Skin of body (tissue), 2 donors: Measurements from ENCODE around the gene GALR3. TPM values are rescaled to one million over a fixed set of nuclear protein-coding genes. Genes with fewer than 3 reads are reported as not detected.
A peak's percentile ranks its signal among the peaks of the same experiment; 100 is the strongest.

Experiments
- DNase-seq: peaks from one replicate; lab custom pipeline; 2025; lab: John Stamatoyannopoulos, UW
- total RNA-seq: library from RNA; depleted of rRNA; stranded (reverse); fragments of >200 nt; gene quantifications from one replicate; pipeline ENCODE4 v1.2.3, GENCODE V29; 2014

GALR3 gene
- total RNA-seq, 1 donor from 2014 or later, result not detected

DNA sequence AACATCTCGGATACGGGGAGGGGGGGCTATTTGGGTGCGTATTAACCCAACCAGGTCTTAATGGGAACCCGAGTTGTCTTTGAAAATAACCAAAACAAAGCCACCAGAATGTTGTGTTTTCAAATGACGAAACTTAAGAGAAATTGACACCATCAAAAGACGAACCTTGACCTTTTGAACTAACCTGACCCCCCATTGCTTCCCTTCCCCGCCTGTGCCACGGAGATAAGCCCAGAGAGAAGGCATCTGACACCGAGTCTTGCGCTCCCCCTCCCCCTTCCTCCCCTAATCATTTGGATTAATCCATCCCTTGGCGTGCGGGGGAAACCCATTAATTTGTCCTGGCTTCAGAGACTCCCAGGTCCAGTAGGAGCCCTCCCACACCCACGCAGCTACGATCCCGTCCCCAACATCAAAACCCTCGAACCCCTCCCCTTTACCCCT is 20.0 kb upstream of the GALR3 start:
- DNase-seq, result no peak

DNA sequence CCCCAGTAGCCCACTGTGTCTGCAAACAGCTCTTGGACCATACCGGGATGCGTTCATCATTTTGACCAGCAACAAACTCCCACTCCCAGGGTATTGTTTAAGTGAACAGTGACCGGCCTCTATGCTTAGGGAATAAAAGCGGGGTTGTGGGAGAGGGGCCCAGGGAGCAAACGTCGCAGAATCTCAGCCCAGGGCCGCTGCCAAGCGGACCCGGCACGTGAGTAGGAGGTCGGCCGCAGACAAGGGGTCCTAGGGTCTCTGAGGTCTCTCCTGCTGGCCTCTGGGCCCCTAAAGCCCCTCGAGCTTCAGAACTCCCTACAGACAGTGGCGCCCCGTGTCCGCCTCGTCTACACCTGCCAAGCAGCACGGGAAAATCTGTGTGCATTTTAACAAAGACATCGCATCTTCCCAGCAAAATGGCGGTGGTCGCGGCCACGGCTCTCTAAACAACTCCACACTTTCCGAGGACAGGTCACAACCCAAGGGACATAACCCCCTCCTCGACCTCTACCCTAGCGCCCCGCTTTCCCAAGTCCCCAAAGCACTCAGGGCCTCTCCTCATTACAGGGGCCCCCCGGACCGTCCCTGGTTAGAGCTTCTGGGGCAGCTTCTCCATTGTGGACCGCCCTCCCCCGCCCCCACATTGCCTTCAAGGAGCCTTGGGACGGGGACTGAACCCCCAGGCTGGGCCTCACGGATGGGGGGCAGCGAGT is 19.4 kb upstream of the GALR3 start:
- no peak for DNase-seq

DNA sequence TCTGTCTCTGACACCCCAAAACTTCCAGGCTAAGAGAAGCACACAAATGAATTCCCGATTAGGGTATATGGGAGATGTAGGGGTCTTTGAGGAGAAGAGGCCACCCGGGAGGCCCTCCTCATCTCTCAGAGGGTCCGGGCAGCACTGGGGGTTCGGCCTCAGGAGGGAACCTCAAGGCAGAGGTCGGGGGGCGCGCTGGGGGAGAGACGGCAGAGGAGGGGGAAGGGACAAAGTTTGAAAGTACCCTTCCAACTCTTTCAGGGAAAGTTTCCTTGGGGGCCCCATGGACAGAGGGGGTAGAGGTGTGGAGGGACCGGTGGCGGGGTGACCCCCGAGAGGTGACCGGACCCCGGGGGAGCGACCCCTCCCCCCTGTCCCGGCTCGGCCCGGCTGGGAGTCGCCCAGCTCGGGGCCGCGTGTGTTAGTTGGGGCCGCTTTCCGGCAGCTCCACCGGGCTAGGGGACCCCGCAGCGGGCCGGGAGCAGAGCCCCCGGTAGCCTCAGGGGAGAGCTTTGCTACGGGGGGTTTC is 18.8 kb upstream of the GALR3 start:
- no peak for DNase-seq

DNA sequence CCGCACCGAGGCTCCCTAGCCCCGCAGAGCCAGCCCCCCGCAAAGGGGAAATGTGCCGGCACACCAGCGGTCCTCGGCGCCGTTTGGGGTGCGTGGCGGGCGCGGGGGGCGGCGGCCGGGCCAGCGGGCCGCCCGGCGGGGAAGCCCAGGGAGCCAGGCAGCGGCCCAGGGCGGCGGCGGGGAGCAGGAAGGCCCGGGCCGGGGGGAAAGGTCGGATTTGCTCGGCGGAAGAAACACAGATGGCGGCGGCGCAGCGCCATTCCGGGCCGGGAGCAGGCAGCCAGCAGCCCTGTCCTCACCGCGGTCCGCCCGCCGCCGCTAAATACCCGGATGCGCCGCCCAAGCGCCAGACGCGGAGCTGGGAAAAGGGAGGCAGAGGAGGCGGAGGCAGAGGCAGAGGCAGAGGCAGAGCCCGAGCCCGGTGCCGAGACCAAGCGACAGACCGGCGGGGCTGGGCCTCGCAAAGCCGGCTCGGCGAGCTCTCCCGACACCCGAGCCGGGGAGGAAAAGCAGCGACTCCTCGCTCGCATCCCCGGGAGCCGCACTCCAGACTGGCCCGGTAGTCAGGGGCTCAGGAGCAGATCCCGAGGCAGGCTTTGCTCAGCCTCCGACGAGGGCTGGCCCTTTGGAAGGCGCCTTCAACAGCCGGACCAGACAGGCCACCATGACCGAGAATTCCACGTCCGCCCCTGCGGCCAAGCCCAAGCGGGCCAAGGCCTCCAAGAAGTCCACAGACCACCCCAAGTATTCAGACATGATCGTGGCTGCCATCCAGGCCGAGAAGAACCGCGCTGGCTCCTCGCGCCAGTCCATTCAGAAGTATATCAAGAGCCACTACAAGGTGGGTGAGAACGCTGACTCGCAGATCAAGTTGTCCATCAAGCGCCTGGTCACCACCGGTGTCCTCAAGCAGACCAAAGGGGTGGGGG is 18.0 kb upstream of the GALR3 start:
- DNase-seq, result peak; percentile 73

DNA sequence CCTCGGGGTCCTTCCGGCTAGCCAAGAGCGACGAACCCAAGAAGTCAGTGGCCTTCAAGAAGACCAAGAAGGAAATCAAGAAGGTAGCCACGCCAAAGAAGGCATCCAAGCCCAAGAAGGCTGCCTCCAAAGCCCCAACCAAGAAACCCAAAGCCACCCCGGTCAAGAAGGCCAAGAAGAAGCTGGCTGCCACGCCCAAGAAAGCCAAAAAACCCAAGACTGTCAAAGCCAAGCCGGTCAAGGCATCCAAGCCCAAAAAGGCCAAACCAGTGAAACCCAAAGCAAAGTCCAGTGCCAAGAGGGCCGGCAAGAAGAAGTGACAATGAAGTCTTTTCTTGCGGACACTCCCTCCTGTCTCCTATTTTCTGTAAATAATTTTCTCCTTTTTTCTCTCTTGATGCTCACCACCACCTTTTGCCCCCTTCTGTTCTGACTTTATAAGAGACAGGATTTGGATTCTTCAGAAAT is 17.3 kb upstream of the GALR3 start:
- DNase-seq, result no peak

DNA sequence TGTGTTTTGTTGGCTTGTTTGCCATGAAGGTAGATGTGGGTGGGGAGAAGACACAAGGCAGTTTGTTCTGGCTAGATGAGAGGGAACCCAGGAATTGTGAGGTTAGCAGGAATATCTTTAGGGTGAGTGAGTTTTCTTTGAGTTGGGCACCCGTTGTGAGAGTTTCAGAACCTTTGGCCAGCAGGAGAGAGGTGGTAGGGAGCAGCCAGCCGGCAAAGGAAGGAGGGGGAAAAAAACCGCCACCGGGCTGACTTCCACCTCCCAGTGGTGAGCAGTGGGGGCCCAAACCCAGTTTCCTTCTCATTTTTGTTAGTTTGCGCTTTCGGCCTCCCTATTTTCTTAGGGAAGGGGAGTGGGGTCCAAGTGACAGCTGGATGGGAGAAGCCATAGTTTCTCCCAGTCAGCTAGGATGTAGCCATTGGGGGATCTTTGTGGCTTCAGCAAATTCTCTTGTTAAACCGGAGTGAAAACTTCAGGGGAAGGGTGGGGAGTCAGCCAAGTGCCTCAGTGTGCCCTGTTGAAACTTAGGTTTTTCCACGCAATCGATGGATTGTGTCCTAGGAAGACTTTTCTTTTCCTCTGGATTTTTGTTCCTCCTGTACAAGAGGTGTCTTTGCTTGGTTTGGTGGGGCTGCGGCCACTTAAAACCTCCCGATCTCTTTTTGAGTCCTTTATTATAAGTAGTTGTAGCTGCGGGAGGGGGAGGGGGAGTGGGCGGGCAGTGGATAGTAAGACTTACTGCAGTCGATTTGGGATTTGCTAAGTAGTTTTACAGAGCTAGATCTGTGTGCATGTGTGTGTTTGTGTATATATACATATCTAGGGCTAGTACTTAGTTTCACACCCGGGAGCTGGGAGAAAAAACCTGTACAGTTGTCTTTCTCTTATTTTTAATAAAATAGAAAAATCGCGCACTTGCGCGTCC is 16.5 kb upstream of the GALR3 start:
- DNase-seq, result no peak

DNA sequence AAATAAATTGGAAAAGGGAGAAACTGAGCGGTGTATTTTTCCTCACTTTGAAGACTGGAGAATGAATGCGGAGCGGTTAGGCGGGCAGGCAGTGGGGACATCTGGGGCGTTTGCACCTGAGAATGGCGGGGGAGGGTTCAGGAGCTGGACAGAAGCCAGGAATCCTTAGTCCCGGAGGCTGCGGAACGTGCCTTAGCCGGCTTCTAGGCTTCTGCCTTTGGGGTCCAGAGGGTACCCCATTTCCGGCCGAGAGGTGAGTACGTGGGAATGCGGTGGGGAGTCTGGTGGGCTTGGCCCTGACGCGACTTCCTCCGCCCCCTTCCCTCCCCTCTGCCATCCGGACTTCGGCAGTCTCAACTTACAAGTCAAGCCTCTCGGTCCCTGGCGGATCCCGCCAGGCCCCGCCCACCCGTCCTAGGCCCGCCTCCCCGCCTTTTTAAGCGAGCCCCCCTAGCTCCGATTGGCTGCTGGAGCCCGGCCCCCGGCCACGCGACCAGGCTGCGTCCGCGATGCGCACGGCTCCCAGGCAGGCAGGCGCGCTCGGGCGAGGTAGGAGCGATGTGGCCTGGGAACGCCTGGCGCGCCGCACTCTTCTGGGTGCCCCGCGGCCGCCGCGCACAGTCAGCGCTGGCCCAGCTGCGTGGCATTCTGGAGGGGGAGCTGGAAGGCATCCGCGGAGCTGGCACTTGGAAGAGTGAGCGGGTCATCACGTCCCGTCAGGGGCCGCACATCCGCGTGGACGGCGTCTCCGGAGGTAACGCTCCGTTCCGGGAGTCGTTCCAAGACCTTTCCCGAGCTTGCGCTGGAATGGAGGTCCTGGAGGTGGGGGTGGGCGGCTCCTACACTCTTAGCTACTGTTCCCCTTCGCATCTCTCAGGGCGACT is 15.5 kb upstream of the GALR3 start, which contains the start of gene GCAT:
Gene GCAT (plus strand): TSS at position 525 of the 884 bp plus-strand sequence. CDS start 34 bp downstream, at position 559.
- peak; percentile 92 for DNase-seq

DNA sequence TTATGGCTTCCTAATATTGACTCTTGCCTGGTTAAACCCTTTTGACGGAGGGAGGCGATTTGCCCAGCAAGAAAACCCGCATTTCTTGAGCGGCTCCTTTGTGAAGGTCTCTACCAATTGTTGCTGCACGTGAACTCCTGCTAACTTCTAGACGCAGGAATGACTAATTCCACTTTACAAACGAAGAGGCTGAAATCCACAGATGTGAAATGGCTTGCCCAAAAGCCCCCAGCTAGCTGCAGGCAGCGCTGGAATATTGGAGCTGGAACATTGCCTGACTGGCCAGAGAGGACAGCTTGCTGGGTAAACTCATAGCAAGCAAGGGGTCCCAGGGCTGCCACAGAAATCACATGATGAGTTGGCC is 14.9 kb upstream of the GALR3 start:
- no peak for DNase-seq

DNA sequence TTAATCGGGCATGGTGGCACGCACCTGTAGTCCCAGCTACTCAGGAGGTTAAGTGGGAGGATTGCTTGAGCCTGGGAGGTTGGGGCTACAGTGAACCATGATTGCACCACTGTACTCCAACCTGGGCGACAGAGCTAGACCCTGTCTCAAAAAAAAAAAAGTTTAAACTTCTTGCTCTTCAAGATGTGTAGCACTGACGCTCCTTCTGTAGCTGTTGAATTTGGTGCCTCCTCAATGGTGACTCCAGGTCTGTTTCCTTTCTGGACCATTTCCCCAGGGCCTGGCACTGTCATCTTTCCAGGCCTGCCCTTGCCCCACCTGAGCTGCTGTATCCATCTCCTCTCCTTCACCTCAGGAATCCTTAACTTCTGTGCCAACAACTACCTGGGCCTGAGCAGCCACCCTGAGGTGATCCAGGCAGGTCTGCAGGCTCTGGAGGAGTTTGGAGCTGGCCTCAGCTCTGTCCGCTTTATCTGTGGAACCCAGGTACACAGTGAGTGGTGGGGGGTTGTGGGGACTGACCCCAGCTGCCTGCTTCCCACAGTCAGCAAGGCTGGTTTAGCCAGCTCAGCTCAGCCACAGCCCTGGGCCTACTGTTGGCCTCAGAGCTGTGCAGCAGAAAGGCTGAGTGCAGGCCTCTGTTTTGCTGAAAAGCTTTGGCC is 13.4 kb upstream of the GALR3 start:
- DNase-seq, result no peak

DNA sequence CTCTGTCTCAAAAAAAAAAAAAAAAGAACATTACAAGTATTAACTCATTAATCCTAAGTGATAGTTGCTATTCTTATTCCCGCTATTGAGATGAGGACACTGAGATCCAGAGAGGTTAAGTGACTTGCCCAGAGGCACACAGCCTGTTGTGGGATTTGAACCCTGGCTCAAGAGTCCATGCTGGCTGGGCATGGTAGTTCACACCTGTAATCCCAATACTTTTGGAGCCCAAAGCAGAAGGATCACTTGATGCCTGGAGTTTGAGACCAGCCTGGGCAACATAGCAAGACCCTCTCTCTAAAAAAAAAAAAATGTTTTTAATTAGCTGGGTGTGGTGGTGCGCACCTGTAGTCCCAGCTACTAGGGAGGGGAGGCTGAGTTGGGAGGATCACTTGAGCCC is 11.3 kb upstream of the GALR3 start:
- no peak for DNase-seq

DNA sequence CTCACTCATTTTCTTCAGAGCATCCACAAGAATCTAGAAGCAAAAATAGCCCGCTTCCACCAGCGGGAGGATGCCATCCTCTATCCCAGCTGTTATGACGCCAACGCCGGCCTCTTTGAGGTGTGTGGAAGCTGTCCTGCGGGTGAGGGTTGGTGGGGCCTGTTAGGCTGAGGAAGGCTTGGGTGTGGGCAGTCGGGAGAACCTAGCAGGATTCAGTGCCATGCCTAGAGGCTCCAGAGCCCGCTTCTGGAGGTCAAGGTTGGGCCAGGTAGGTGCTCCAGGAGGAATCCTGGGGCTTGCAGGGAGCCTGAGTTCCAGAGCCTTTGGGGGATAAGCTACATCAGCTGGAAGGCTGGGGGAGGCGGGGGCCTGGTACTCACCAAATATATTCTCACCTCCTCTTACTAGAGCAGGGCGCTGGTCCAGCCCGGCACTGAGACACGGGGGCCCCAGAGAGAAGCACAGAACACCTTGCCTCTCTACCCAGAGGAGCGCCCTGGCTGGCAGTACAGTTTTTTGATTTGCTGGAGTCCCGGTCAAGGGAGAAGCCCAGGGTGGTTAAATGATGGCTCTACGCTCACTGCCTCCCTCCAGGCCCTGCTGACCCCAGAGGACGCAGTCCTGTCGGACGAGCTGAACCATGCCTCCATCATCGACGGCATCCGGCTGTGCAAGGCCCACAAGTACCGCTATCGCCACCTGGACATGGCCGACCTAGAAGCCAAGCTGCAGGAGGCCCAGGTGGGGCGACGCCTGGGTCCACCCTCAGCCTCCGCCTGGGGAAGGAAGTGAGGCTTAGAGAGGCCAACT is 10.1 kb upstream of the GALR3 start:
- DNase-seq, result no peak

DNA sequence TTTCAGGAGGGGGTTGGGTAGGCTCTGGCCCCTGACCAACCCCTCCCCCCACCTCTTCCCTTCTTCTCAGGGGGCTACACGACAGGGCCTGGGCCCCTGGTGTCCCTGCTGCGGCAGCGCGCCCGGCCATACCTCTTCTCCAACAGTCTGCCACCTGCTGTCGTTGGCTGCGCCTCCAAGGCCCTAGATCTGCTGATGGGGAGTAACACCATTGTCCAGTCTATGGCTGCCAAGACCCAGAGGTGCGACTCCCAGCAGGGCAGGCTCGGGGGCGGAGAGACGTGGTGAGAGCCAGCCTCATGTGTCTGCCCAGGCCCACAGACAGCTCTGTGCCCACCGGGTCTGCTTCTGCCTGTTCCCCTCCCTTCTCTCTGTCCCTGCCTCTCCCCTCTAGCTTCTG is 7.6 kb upstream of the GALR3 start:
- DNase-seq, result no peak

DNA sequence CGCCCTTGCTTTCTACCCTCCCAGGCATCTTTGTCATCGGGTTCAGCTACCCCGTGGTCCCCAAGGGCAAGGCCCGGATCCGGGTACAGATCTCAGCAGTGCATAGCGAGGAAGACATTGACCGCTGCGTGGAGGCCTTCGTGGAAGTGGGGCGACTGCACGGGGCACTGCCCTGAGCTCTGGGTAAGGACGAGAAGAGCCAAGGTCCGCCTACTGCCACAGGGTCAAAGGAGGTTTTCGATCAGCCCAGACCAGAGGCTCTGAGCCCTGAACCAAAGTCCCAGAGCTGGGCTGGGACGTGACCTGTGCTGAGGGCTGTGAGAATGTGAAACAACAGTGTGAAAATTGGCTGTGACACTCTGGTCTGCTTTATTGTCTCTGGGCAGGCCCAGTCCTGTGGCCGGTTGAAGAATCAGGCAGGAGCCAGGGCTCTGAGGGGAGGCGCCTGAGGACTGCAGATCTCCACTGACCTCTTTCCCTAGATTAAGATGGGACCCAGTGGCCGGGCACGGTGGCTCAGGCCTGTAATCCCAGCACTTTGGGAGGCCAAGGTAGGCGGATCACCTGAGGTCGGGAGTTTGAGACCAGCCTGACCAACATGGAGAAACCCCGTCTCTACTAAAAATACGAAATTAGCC is 6.5 kb upstream of the GALR3 start:
- DNase-seq, result no peak

DNA sequence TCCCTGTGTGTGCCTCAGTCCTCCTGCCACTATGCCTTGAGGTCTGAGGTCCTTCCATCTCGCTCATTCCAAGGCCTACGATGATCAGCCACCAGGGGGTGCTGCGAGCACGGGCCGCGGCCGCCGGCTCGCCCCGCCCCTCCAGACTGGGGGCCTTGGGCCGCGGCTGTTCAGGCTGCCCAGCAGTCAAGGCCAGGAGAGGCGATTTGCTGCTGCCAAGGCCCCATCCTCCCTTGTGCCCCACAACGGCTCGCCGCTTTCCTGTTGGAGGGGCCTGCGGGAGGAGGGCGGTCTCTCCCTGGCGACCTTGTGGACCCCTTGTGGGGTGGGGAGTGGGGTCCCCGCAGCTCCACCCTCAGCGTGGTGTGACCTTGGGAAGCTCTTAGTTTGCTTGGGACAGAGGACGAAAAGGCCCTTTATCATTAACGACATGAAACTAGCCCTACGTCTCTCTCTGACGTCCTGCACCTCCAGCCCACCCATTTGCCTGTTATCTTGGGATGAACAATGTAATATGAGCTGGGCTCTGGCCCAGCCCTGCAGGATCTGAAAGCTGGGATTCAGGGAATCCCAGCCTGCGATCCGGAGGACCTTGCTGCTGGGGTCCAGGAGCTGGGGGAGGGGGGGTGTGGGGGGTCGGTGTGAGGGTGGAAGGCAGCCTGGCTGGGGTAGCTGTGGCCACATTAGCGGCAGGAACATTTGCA is 5.3 kb upstream of the GALR3 start:
- peak; percentile 58 for DNase-seq

DNA sequence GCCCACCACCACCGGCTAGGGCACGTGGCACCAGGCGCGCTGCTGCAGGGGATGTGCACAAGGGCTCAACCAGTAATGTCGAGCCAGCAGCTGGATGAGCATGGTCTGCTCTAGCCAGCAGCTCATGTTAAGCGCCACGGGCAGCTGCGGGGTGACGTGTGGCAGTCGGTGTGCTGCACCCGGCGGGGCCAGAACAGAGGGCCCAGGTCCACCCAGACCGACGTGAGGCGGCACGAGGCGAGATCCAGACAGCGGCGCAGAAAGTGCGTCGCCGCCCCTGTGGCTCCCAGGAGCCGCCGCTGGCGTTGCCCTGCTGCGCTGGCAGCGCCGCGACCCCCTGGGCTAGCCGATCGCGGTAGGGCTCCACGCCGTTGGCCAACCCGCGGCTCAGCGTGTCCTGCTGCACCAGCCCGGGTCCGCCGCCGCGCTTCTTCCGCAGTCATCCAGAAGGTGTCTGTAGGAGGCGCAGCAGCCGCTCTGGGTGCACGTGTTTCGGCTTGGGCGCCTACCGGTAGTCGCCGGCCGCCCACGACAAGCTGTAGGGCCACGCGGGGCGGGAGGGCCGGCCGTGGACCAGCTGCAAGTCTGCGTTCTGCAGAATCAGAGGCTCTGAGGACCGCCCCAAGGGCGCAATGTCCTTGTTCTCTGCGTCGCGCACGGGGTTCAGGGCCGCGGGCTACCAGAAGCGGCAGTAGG is 4.6 kb upstream of the GALR3 start:
- no peak for DNase-seq

DNA sequence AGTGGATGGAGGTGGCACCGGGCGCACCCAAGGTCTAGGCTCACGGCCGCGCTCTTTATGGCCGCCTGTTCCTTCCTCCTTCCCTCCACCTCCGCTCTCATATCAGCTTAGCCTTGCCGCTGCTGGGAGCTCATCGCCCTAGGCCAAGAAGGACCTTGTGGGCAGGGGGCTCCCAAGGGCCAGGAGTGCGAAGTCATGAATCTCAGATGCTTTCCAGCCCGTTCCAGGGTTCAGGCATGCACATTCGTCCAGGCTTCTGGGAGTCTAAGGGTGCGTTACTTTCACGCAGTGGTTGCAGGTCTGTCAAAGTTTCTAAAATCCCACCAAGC is 4.1 kb upstream of the GALR3 start:
- no peak for DNase-seq

DNA sequence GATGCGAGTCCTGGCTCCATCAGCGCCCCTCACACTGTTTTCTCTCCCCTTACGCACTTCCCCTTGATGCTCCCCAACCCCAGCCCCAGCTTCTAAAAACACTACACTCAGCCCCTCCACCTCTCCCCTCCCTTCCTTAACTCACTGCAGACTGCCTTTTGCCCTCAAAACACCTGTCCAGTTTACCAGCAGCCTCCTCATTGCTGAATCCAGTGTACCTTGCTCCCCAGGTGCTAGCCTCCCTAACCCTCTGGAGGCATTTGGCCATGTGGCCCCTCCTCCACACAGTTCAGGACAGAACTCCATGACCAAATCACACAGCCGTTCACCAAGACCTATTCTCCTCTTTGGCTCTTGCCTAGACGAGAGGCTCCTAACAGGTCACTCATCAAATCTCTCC is 2.8 kb upstream of the GALR3 start:
- DNase-seq, result no peak
